ENCODE data around the gene SOS2.

GRCh38 chr14:50215416-50215815 lies 16.0 kb downstream of the SOS2 start:
- no peak for TF ChIP-seq TAF1 (IDR thresholded peaks at IDR 0.05; ENCODE audit: low read depth, low read length)
- TF ChIP-seq SP1 (IDR thresholded peaks at IDR 0.05; ENCODE audit: low read depth, low read length), result no peak
- no peak for TF ChIP-seq POLR2A (IDR thresholded peaks at IDR 0.05; ENCODE audit: control extremely low read depth in 1 of 2, low read depth in 2 of 2, low read length in 2 of 2)
- TF ChIP-seq MAX (IDR thresholded peaks at IDR 0.05), result no peak
- no peak for TF ChIP-seq MAFK (IDR thresholded peaks at IDR 0.05; ENCODE audit: low read depth, low read length)
- no peak for TF ChIP-seq CTBP2 (IDR thresholded peaks at IDR 0.05; ENCODE audit: borderline replicate concordance, insufficient read depth, insufficient read length, low read length)
- TF ChIP-seq EZH2 (IDR thresholded peaks at IDR 0.05; ENCODE audit: low read depth, low read length, severe bottlenecking), result no peak
- no peak for TF ChIP-seq FOSL1 (IDR thresholded peaks at IDR 0.05; ENCODE audit: insufficient read depth, low read depth, low read length)
- TF ChIP-seq ZNF274 (IDR thresholded peaks at IDR 0.05; ENCODE audit: borderline replicate concordance, extremely low read depth, low read length), result no peak
- no peak for TF ChIP-seq CTCF (IDR thresholded peaks at IDR 0.05; ENCODE audit: control extremely low read depth in 1 of 3, insufficient read depth in 1 of 3, low read depth in 1 of 3, low read length in 3 of 3)
- TF ChIP-seq POLR2AphosphoS5 (IDR thresholded peaks at IDR 0.05; ENCODE audit: low read depth, low read length), result no peak

All from H1 (cell line).